ENCODE measurements around the gene NTSR1.
"Not testable (repeated sequence)": the region's sequence is repeated elsewhere in the genome, so short reads cannot be mapped to it uniquely, and the experiment has no call there.

NTSR1 gene

GRCh38 chr20:62675156-62675876, 33.3 kb upstream of the NTSR1 start:
- Histone ChIP-seq H3K4me1 (ENCODE audit: control insufficient read depth, insufficient read depth, low read length, poor library complexity, severe bottlenecking) (peaks cover 16% of the 10 kb centered on the region), H3K27ac (ENCODE audit: low read depth, low read length, severe bottlenecking) (no peak overlapping the region), H3K36me3 (ENCODE audit: control insufficient read depth, insufficient read depth, low read length) (no peaks in the 10 kb centered on the region), H3K9me3 (ENCODE audit: control insufficient read depth, low read length) (peaks cover 8% of the 10 kb centered on the region), H3K4me3 (ENCODE audit: extremely low read depth, insufficient read depth, low read length, poor library complexity, severe bottlenecking) (no peak overlapping the region)
- 89 to 90% methylated on average over 17 to 20 of the region's 25 CpGs for WGBS, 2 experiments (ENCODE audit: insufficient coverage in 2 of 2)

GRCh38 chr20:62675877-62676260, 32.8 kb upstream of the NTSR1 start:
- no peaks in the 10 kb centered on the region for H3K36me3 ChIP-seq (ENCODE audit: control insufficient read depth, insufficient read depth, low read length)
- H3K9me3 ChIP-seq (ENCODE audit: control insufficient read depth, low read length), result peaks cover 13% of the 10 kb centered on the region
- no peak overlapping the region for H3K27ac ChIP-seq (ENCODE audit: low read depth, low read length, severe bottlenecking)
- H3K4me3 ChIP-seq (ENCODE audit: extremely low read depth, insufficient read depth, low read length, poor library complexity, severe bottlenecking), result no peak overlapping the region
- H3K4me1 ChIP-seq (ENCODE audit: control insufficient read depth, insufficient read depth, low read length, poor library complexity, severe bottlenecking), result peaks cover 16% of the 10 kb centered on the region
- WGBS, 2 experiments (ENCODE audit: insufficient coverage in 2 of 2), result 94 to 97% methylated on average over 13 to 14 of the region's 14 CpGs

DNA sequence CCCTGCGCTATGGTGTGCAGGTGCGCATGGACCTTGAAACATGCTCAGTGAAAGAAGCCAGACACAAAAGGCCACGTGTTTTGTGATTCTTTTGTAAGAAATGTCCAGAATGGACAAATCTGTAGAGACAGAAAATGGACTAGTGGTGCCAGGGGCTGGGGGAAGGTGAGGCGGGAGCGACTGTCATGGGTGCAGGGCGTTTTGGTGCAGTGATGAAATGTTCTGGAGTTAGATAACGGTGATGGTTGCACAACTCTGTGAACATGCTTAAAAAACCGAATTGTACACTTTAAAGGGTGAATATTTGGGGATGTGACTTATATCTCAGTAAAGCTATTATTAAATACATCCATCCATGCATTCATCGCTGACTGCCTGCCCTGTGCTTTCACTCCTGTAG, 31.7 kb upstream of the NTSR1 start:
- no peaks in the 10 kb centered on the region for H3K36me3 ChIP-seq (ENCODE audit: control insufficient read depth, insufficient read depth, low read length)
- peaks cover 16% of the 10 kb centered on the region for H3K4me1 ChIP-seq (ENCODE audit: control insufficient read depth, insufficient read depth, low read length, poor library complexity, severe bottlenecking)
- no peak overlapping the region for H3K27ac ChIP-seq (ENCODE audit: low read depth, low read length, severe bottlenecking)
- H3K9me3 ChIP-seq (ENCODE audit: control insufficient read depth, low read length), result peaks cover 13% of the 10 kb centered on the region
- H3K4me3 ChIP-seq (ENCODE audit: extremely low read depth, insufficient read depth, low read length, poor library complexity, severe bottlenecking), result no peak overlapping the region
- 94 to 98% methylated on average over 6 of the region's 9 CpGs for WGBS, 2 experiments (ENCODE audit: insufficient coverage in 2 of 2)

DNA sequence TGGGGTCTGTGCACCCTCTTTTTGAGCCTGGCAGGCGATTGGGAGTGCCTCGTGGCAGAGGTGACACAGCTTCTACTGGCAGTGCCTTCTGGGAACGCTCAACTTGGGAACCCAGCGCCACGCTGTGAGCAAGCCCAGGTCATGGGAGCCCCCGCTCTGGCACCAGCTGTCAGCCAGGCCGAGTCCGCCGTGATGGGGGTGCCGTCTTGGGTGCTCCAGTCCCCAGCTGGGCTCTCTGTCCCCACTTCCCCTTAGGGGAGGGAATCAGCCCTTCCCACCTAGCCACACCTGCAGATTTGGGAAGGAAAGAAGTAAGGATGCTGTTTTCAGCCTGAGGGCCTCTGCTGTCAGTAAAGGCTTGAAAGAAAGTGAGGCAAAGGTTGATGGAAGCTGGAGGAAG, 31.0 kb upstream of the NTSR1 start:
- WGBS, 2 experiments (ENCODE audit: insufficient coverage in 2 of 2), result 86 to 95% methylated on average over 5 to 6 of the region's 10 CpGs
- Histone ChIP-seq H3K4me1 (ENCODE audit: control insufficient read depth, insufficient read depth, low read length, poor library complexity, severe bottlenecking) (peaks cover 16% of the 10 kb centered on the region), H3K36me3 (ENCODE audit: control insufficient read depth, insufficient read depth, low read length) (no peaks in the 10 kb centered on the region), H3K4me3 (ENCODE audit: extremely low read depth, insufficient read depth, low read length, poor library complexity, severe bottlenecking) (no peak overlapping the region), H3K9me3 (ENCODE audit: control insufficient read depth, low read length) (peaks cover 13% of the 10 kb centered on the region), H3K27ac (ENCODE audit: low read depth, low read length, severe bottlenecking) (no peak overlapping the region)

DNA sequence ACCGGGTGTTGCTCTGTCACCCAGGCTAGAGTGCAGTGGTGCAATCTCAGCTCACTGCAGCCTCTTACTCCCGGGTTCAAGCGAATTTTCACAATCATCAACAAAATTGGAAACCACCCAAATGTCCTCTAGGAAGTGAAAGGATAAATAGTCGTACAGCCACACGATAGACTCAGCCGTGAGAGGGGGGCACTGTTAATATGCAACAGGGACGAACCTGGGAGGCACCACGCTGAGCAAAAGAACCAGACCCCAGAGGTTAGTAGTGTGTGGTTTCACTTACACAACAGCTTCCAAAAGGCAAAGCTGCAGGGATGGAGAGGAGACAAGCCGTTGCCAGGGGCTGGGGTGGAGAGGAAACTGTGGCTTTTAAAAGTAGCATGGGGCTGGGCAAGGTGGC, 30.1 kb upstream of the NTSR1 start:
- WGBS, 2 experiments (ENCODE audit: insufficient coverage in 2 of 2), result 80 to 89% methylated on average over 4 to 6 of the region's 9 CpGs
- Histone ChIP-seq H3K4me1 (ENCODE audit: control insufficient read depth, insufficient read depth, low read length, poor library complexity, severe bottlenecking) (peaks cover 16% of the 10 kb centered on the region), H3K4me3 (ENCODE audit: extremely low read depth, insufficient read depth, low read length, poor library complexity, severe bottlenecking) (no peak overlapping the region), H3K27ac (ENCODE audit: low read depth, low read length, severe bottlenecking) (no peak overlapping the region), H3K9me3 (ENCODE audit: control insufficient read depth, low read length) (peaks cover 13% of the 10 kb centered on the region), H3K36me3 (ENCODE audit: control insufficient read depth, insufficient read depth, low read length) (no peaks in the 10 kb centered on the region)

- peaks cover 8% of the 10 kb centered on the region for H3K4me1 ChIP-seq (ENCODE audit: control insufficient read depth, insufficient read depth, low read length, poor library complexity, severe bottlenecking)
- H3K4me3 ChIP-seq (ENCODE audit: extremely low read depth, insufficient read depth, low read length, poor library complexity, severe bottlenecking), result no peak overlapping the region
- no peak overlapping the region for H3K27ac ChIP-seq (ENCODE audit: low read depth, low read length, severe bottlenecking)
- 90 to 92% methylated on average over 9 to 10 of the region's 11 CpGs for WGBS, 2 experiments (ENCODE audit: insufficient coverage in 2 of 2)
- H3K36me3 ChIP-seq (ENCODE audit: control insufficient read depth, insufficient read depth, low read length), result no peaks in the 10 kb centered on the region
- H3K9me3 ChIP-seq (ENCODE audit: control insufficient read depth, low read length), result peaks cover 13% of the 10 kb centered on the region
Measured at GRCh38 chr20:62679978-62680589, 28.6 kb upstream of the NTSR1 start.

DNA sequence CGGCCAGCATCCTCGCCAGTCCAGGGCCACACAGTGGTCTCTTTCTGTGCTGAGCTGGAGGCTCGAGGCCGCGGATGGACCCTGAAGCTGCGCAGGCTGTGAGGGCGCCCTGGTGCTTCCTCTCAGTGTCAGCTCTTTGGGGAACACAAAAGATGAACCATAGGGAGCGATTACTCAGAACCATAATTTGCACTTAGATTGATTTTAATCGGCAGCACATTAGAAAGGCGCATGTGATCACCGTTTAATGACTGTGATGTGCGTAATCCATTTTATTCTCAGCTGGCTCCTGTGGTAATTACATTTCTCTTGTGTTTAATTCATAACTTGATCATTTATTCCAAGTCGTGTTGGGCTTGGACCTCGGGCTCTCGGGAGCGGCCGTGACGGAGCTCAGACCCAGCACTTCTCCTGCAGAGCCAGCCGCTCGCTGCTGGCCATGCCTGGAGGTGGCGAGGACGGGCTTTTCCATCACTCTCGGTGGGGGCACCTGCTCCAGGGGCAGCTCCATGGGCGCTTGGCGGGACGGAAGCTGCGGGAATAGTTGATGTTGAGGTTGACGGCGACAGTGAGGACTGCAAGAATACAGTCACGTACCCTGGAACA, 25.6 kb upstream of the NTSR1 start:
- H3K4me1 ChIP-seq (ENCODE audit: control insufficient read depth, insufficient read depth, low read length, poor library complexity, severe bottlenecking), result peaks cover 13% of the 10 kb centered on the region
- peaks cover 13% of the 10 kb centered on the region for H3K9me3 ChIP-seq (ENCODE audit: control insufficient read depth, low read length)
- H3K27ac ChIP-seq (ENCODE audit: low read depth, low read length, severe bottlenecking), result no peak overlapping the region
- H3K4me3 ChIP-seq (ENCODE audit: extremely low read depth, insufficient read depth, low read length, poor library complexity, severe bottlenecking), result no peak overlapping the region
- 91 to 93% methylated on average over 27 to 30 of the region's 30 CpGs for WGBS, 2 experiments (ENCODE audit: insufficient coverage in 2 of 2)
- no peaks in the 10 kb centered on the region for H3K36me3 ChIP-seq (ENCODE audit: control insufficient read depth, insufficient read depth, low read length)

DNA sequence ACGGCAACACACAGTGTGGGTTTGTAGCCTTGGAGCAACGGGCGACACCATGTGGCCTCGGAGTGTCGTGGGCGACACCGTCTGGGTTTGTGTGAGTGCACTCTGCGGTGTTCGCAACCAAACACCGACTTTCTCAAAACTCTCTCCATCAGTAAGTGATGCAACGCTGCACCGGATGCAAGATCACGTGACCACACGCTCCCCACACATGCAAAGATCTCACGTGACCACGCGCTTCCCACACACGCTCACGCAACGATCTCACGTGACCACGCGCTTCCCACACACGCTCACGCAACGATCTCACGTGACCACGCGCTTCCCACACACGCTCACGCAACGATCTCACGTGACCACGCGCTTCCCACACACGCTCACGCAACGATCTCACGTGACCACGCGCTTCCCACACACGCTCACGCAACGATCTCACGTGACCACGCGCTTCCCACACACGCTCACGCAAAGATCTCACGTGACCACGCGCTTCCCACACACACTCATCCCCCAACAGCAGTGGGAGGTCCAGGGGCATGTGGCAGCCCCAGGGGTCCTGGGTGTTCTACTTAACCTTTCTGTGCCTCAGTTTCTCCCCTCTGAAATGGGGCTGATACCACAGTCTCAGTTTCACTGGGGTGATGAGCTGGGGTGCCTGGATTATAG, 24.8 kb upstream of the NTSR1 start:
- WGBS, 2 experiments (ENCODE audit: insufficient coverage in 2 of 2), result 94 to 96% methylated on average over 6 to 20 of the region's 52 CpGs
- Histone ChIP-seq H3K4me1 (ENCODE audit: control insufficient read depth, insufficient read depth, low read length, poor library complexity, severe bottlenecking) (peaks cover 20% of the 10 kb centered on the region), H3K9me3 (ENCODE audit: control insufficient read depth, low read length) (peaks cover 13% of the 10 kb centered on the region)
- not testable (repeated sequence) for H3K27ac ChIP-seq (ENCODE audit: low read depth, low read length, severe bottlenecking); H3K4me3 ChIP-seq (ENCODE audit: extremely low read depth, insufficient read depth, low read length, poor library complexity, severe bottlenecking); H3K36me3 ChIP-seq (ENCODE audit: control insufficient read depth, insufficient read depth, low read length)

DNA sequence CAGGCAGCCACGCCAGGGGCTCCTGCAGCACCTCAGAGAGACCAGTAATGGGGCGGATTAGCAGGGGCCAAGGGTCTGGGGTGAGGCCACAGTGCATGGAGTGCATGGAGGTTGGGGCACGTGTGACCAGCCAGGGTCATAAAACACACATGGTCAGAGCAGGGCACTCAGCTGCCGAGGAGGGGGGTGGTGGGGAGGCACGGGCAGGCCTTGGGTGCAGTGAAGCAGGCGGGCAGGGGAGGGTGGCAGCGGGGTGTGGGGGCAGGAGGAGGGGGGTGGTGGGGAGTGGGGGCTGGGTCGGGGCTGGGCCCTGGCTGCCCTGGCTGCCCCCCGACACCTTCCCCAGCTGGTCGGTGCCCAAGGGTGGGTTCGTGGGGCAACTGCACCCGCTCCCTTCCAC, 23.7 kb upstream of the NTSR1 start:
- Histone ChIP-seq H3K27ac (ENCODE audit: low read depth, low read length, severe bottlenecking) (no peak overlapping the region), H3K9me3 (ENCODE audit: control insufficient read depth, low read length) (peaks cover 8% of the 10 kb centered on the region), H3K4me1 (ENCODE audit: control insufficient read depth, insufficient read depth, low read length, poor library complexity, severe bottlenecking) (peaks cover 24% of the 10 kb centered on the region), H3K4me3 (ENCODE audit: extremely low read depth, insufficient read depth, low read length, poor library complexity, severe bottlenecking) (no peak overlapping the region), H3K36me3 (ENCODE audit: control insufficient read depth, insufficient read depth, low read length) (no peaks in the 10 kb centered on the region)
- WGBS, 2 experiments (ENCODE audit: insufficient coverage in 2 of 2), result 85 to 90% methylated on average over 4 to 6 of the region's 12 CpGs

GRCh38 chr20:62685781-62686555, 22.7 kb upstream of the NTSR1 start:
- Histone ChIP-seq H3K36me3 (ENCODE audit: control insufficient read depth, insufficient read depth, low read length) (no peaks in the 10 kb centered on the region), H3K4me3 (ENCODE audit: extremely low read depth, insufficient read depth, low read length, poor library complexity, severe bottlenecking) (no peak overlapping the region), H3K9me3 (ENCODE audit: control insufficient read depth, low read length) (no peaks in the 10 kb centered on the region), H3K27ac (ENCODE audit: low read depth, low read length, severe bottlenecking) (no peak overlapping the region), H3K4me1 (ENCODE audit: control insufficient read depth, insufficient read depth, low read length, poor library complexity, severe bottlenecking) (peaks cover 24% of the 10 kb centered on the region)
- 21 to 31% methylated on average over 15 to 23 of the region's 27 CpGs for WGBS, 2 experiments (ENCODE audit: insufficient coverage in 2 of 2)

All from mesodermal cell (in vitro differentiated cells).